Hepatocyte (in vitro differentiated cells): ENCODE results near the gene CRBN.

Experiments used
- EZH2 ChIP-seq: fragments of 200-600 bp; sonication (generic); IDR thresholded peaks from 2 replicates; pipeline ENCODE4 v1.6.1; 2016; ENCODE audit warnings: antibody characterized with exemption, mild to moderate bottlenecking, borderline replicate concordance
- TF ChIP-seq, protein P1 (sequence below): fragments of 200-600 bp; sonication (generic); IDR thresholded peaks from 2 replicates; pipeline ENCODE4 v1.5.1; 2016; ENCODE audit warnings: antibody characterized with exemption, mild to moderate bottlenecking; ENCODE audit not compliant: poor library complexity

DNA sequence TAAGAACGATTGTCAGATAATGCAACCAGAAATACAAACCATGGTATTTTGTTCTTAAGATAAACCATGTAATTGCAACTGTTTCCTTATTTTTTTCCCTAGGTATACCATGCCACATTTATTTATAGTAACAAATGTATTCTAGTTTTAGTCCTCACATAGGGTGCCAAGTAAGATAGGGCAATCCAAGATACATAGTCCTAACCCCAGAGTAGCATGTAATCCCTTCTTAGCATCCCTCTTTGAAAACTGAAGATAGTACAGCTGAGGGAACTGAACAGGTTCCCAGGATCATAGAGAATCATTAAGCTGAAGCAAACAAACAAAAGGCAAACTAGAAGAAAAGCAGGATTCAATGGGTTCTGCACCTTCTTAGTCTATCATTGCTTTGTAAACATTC lies 28.0 kb downstream of the CRBN start:
- TF ChIP-seq, protein P1, sequence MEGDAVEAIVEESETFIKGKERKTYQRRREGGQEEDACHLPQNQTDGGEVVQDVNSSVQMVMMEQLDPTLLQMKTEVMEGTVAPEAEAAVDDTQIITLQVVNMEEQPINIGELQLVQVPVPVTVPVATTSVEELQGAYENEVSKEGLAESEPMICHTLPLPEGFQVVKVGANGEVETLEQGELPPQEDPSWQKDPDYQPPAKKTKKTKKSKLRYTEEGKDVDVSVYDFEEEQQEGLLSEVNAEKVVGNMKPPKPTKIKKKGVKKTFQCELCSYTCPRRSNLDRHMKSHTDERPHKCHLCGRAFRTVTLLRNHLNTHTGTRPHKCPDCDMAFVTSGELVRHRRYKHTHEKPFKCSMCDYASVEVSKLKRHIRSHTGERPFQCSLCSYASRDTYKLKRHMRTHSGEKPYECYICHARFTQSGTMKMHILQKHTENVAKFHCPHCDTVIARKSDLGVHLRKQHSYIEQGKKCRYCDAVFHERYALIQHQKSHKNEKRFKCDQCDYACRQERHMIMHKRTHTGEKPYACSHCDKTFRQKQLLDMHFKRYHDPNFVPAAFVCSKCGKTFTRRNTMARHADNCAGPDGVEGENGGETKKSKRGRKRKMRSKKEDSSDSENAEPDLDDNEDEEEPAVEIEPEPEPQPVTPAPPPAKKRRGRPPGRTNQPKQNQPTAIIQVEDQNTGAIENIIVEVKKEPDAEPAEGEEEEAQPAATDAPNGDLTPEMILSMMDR: no peak
- TF ChIP-seq EZH2: no peak
